HepG2 (cell line): ENCODE results near the gene NES. TPM values are rescaled to one million over a fixed set of nuclear protein-coding genes. Genes with fewer than 3 reads are reported as not detected.
A peak's percentile ranks its signal among the peaks of the same experiment; 100 is the strongest.

ENCODE experiments used
- ATAC-seq: fragments of 200-7000 bp; cut with Tn5 transposase; 3 replicates; pipeline ENCODE4 v1.9.1; 2020; ENCODE audit warnings: mild to moderate bottlenecking, moderate library complexity
- BruUV-seq: library from RNA; stranded (reverse); fragments of 400-500 nt; replicated peaks from 2 replicates; lab custom pipeline; 2021; lab: Mats Ljungman, UMichigan
- CTCF ChIA-PET: fragments of 300-600 bp; formaldehyde crosslinking; extraction: SDS; loops from one replicate; lab custom pipeline; 2021; ENCODE audit warnings: low total read pairs, inconsistent platforms, low intra/inter-chr PET ratio; lab: Yijun Ruan, JAX
- POLR2A ChIA-PET: fragments of 350-600 bp; sonication (Branson Sonifier 250); formaldehyde crosslinking; loops from one replicate; lab custom pipeline; 2020; ENCODE audit warnings: antibody characterized with exemption, inconsistent platforms; lab: Yijun Ruan, JAX
- DNase-seq: peaks from one replicate; pipeline ENCODE4 v3.0.0-alpha.2; 2015; ENCODE audit warnings: low spot score
- FAIRE-seq: peaks from 3 replicates; lab custom pipeline; 2011; peaks lifted over from hg19 to GRCh38; lab: Jason Lieb, UNC
- H2AFZ ChIP-seq: one replicate; pipeline ENCODE4 v1.6.1; 2011; ENCODE audit warnings: low read length, inconsistent platforms
- H3K27ac ChIP-seq: fragments of 300-600 bp; 3 replicates; pipeline ENCODE4 v1.8.0; 2011; ENCODE audit warnings: mixed run types, mild to moderate bottlenecking, mixed read lengths, low read length, inconsistent platforms; ENCODE audit not compliant: insufficient read depth; ENCODE audit errors: extremely low read length
- H3K27me3 ChIP-seq, 2 experiments: fragments of 200-600 bp in 1 of 2; 2 replicates in 1 of 2; 3 replicates in 1 of 2; pipeline versions ENCODE4 v1.6.0 to v1.8.0; 2011; ENCODE audit warnings: low read length in 2 of 2, mild to moderate bottlenecking in 2 of 2, moderate library complexity in 2 of 2, inconsistent platforms in 1 of 2; ENCODE audit not compliant: insufficient read depth in 2 of 2, control insufficient read depth in 1 of 2
- H3K36me3 ChIP-seq, 2 experiments: fragments of 200-600 bp in 1 of 2; replicated peaks in 1 of 2; 2 replicates in 1 of 2; 3 replicates in 1 of 2; pipeline versions ENCODE4 v1.5.1 to v1.8.0; 2011; ENCODE audit warnings: low read length in 2 of 2, inconsistent platforms in 1 of 2; ENCODE audit not compliant: insufficient read depth in 2 of 2, control insufficient read depth in 1 of 2
- H3K4me1 ChIP-seq: 2 replicates; pipeline ENCODE4 v1.5.1; 2012; ENCODE audit warnings: low read length, inconsistent platforms; ENCODE audit not compliant: insufficient read depth
- H3K4me2 ChIP-seq: 2 replicates; pipeline ENCODE4 v1.6.0; 2011; ENCODE audit warnings: low read depth, low read length, inconsistent platforms
- H3K4me3 ChIP-seq, 3 experiments: fragments of 200-600 bp in 1 of 3; sonication (generic), shearing (Covaris generic) in 1 of 3; replicated peaks in 1 of 3; 2 replicates each; pipeline ENCODE4 v1.5.1; 2011 to 2016; ENCODE audit warnings: low read length in 3 of 3, inconsistent platforms in 2 of 3, low read depth in 2 of 3, mild to moderate bottlenecking in 2 of 3, control low read depth in 1 of 3, mixed read lengths in 1 of 3; ENCODE audit not compliant: insufficient read depth in 1 of 3
- H3K79me2 ChIP-seq: one replicate; pipeline ENCODE4 v1.6.1; 2011; ENCODE audit warnings: low read length, inconsistent platforms; ENCODE audit not compliant: insufficient read depth
- H3K9ac ChIP-seq: 2 replicates; pipeline ENCODE4 v1.6.0; 2011; ENCODE audit warnings: mild to moderate bottlenecking, low read depth, low read length, inconsistent platforms; ENCODE audit not compliant: insufficient read depth
- H3K9me3 ChIP-seq: 2 replicates; pipeline ENCODE4 v1.5.1; 2012; ENCODE audit warnings: mild to moderate bottlenecking, low read length
- H4K20me1 ChIP-seq: 2 replicates; pipeline ENCODE4 v1.6.0; 2011; ENCODE audit warnings: inconsistent platforms, mild to moderate bottlenecking, low read length, moderate library complexity; ENCODE audit not compliant: insufficient read depth
- AKNA ChIP-seq: sonication (generic); formaldehyde crosslinking; IDR thresholded peaks from 2 replicates; pipeline ENCODE4 v1.4.0; 2020; ENCODE audit warnings: missing genetic modification reagents, borderline replicate concordance
- ATF1 ChIP-seq: IDR thresholded peaks from 2 replicates; pipeline ENCODE4 v1.6.1; 2016; ENCODE audit warnings: mild to moderate bottlenecking, control low read depth
- DRAP1 ChIP-seq: IDR thresholded peaks from 2 replicates; pipeline ENCODE4 v1.6.1; 2016; ENCODE audit warnings: missing genetic modification reagents, missing compliant biosample characterization
- HHEX ChIP-seq: IDR thresholded peaks from 2 replicates; pipeline ENCODE4 v1.6.1; 2016; ENCODE audit warnings: control low read depth
- HMG20B ChIP-seq: conservative IDR thresholded peaks from 2 replicates; pipeline ENCODE4 v1.6.1; 2016; ENCODE audit warnings: missing genetic modification reagents, missing compliant biosample characterization
- NCOA1 ChIP-seq: sonication (generic); formaldehyde crosslinking; IDR thresholded peaks from 2 replicates; pipeline ENCODE4 v1.9.0; 2021; ENCODE audit warnings: missing genetic modification reagents
- ONECUT2 ChIP-seq: sonication (generic); formaldehyde crosslinking; IDR thresholded peaks from 2 replicates; pipeline ENCODE4 v1.4.0; 2020; ENCODE audit warnings: missing genetic modification reagents
- SIN3B ChIP-seq: fragments of 150-350 bp; IDR thresholded peaks from 2 replicates; pipeline ENCODE4 v1.6.1; 2014; ENCODE audit warnings: low read length
- SRSF4 ChIP-seq: fragments of 200-400 bp; formaldehyde crosslinking; IDR thresholded peaks from one replicate; pipeline ENCODE4 v1.6.1; 2018; ENCODE audit warnings: mild to moderate bottlenecking, low read depth, low read length, moderate library complexity; ENCODE audit not compliant: poor library complexity, severe bottlenecking
- ZNF550 ChIP-seq: sonication (generic); formaldehyde crosslinking; IDR thresholded peaks from 2 replicates; pipeline ENCODE4 v1.4.0; 2020; ENCODE audit warnings: mild to moderate bottlenecking, missing genetic modification reagents, borderline replicate concordance
- ZNF558 ChIP-seq: sonication (generic); formaldehyde crosslinking; IDR thresholded peaks from 2 replicates; pipeline ENCODE4 v1.9.0; 2022; ENCODE audit warnings: mild to moderate bottlenecking, missing genetic modification reagents, borderline replicate concordance
- ZNF768 ChIP-seq: sonication (generic); formaldehyde crosslinking; IDR thresholded peaks from 2 replicates; pipeline ENCODE4 v1.4.0; 2020; ENCODE audit warnings: missing genetic modification reagents
- ZNF776 ChIP-seq: sonication (generic); formaldehyde crosslinking; IDR thresholded peaks from 2 replicates; pipeline ENCODE4 v1.4.0; 2020; ENCODE audit warnings: mild to moderate bottlenecking, missing genetic modification reagents
- WGBS: methylation state at CpG from one replicate; pipeline ENCODE4 v1.1.6; 2017; ENCODE audit warnings: low lambda C conversion rate; 5-methylcytosine and 5-hydroxymethylcytosine counted together
- in situ Hi-C: cut with HindIII; loops from 2 replicates; pipeline ENCODE4 v1.10.0; 2017; ENCODE audit warnings: low pct_unique_long_range_greater_than_20kb; ENCODE audit not compliant: extremely low pct_ligation_motif_present
- intact Hi-C: fragments of 100-400 bp; cut with micrococcal nuclease; formaldehyde crosslinking; loops from one replicate; pipeline ENCODE4 v1.10.0; 2022; ENCODE audit not compliant: unreplicated experiment
- polyA plus RNA-seq, 8 experiments: library from polyadenylated mRNA; depleted of rRNA in 3 of 8; stranded (reverse) in 7 of 8; unstranded in 1 of 8; fragments of >200 nt; fragmentation: Illumina TruSeq in 4 of 8; extraction: Trizol in 4 of 8; gene quantifications; 2 replicates each; pipeline versions ENCODE4 v1.2.1 to v1.2.3, GENCODE V29; 2011 to 2016; ENCODE audit warnings: low read depth in 4 of 8, missing spikeins in 1 of 8, mixed read lengths in 1 of 8; ENCODE audit not compliant: insufficient read depth in 1 of 8
- total RNA-seq, 5 experiments: library from RNA; depleted of rRNA; stranded (reverse); fragments of >200 nt; fragmentation: Illumina TruSeq; extraction: Trizol; gene quantifications; 2 replicates each; pipeline ENCODE4 v1.2.3, GENCODE V29; 2016; ENCODE audit warnings: low read depth in 1 of 5

Gene NES
- total and polyA plus RNA-seq, 2 of the 13 experiments (the other 11 are each of a cell fraction or from before 2014, with no cell fraction given) = 1.7 to 16.6 TPM

- ChIA-PET CTCF (no interaction called here), POLR2A (interaction anchor here (1.0 kb wide), 1 partner anchor 15 kb away, joined by 4 read pairs; no protein-coding TSS in a partner anchor)
- Histone ChIP-seq H3K4me2 (no peak overlapping the region), H3K36me3 (peaks cover 0 to 8% of the 10 kb centered on the region in 2 experiments; a peak in 2 of 5 replicates), H3K4me1 (no peaks in the 10 kb centered on the region), H4K20me1 (peaks cover 41% of the 10 kb centered on the region; the same call in 1 of the 2 replicates), H3K9ac (no peak overlapping the region), H3K4me3 (no peak overlapping the region), H3K27ac (no peak overlapping the region), H3K79me2 (no peaks in the 10 kb centered on the region), H2AFZ (no peak overlapping the region), H3K9me3 (no peaks in the 10 kb centered on the region), H3K27me3 (no peaks in the 10 kb centered on the region)
- intact Hi-C loops (no loop called here), in situ Hi-C loops (no loop called here)
- 91% methylated on average over 1 of the region's 1 CpG for WGBS
- no TSS peak for BruUV-seq
- TF ChIP-seq DRAP1 (no peak), ONECUT2 (CRISPR knock-in tag) (no peak), ZNF558 (CRISPR knock-in tag) (no peak), SRSF4 (no peak), ZNF768 (CRISPR knock-in tag) (peak; percentile 33; the same call in 1 of the 2 replicates)
- no peak for FAIRE-seq
- no peak for DNase-seq
- ATAC-seq = no peak
These were observed 31.5 kb downstream of the NES start for GRCh38 chr1:156645666-156646065.

GRCh38 chr1:156645056-156645455 is 32.2 kb downstream of the NES start:
- WGBS = 92% methylated on average over 3 of the region's 3 CpGs
- intact Hi-C loops = no loop called here
- in situ Hi-C loops = no loop called here
- no TSS peak for BruUV-seq
- Histone ChIP-seq H3K27me3 (no peaks in the 10 kb centered on the region), H3K79me2 (no peaks in the 10 kb centered on the region), H3K9ac (no peak overlapping the region), H3K4me2 (no peak overlapping the region), H2AFZ (no peak overlapping the region), H3K4me1 (peaks cover under 1% of the 10 kb centered on the region; the same call in 1 of the 2 replicates), H3K36me3 (peaks cover 0 to 8% of the 10 kb centered on the region in 2 experiments; a peak in 2 of 5 replicates), H3K4me3 (no peak overlapping the region), H4K20me1 (peaks cover 43% of the 10 kb centered on the region), H3K9me3 (no peaks in the 10 kb centered on the region), H3K27ac (no peak overlapping the region)
- POLR2A ChIA-PET = interaction anchor here (1.0 kb wide), 1 partner anchor 16 kb away, joined by 4 read pairs; no protein-coding TSS in a partner anchor
- CTCF ChIA-PET = no interaction called here
- FAIRE-seq (no peak), DNase-seq (no peak), ATAC-seq (no peak)
- TF ChIP-seq HHEX (no peak), HMG20B (CRISPR knock-in tag) (no peak), ZNF776 (CRISPR knock-in tag) (no peak), NCOA1 (CRISPR knock-in tag) (no peak), ZNF550 (CRISPR knock-in tag) (no peak), SIN3B (no peak), AKNA (no peak), ATF1 (CRISPR knock-in tag) (no peak)
